Stromal cell of bone marrow (primary cell): Measurements from ENCODE around the gene LRFN4.

Experiments
- DNase-seq: peaks from one replicate; pipeline ENCODE4 v3.0.0-alpha.2; 2012; ENCODE audit warnings: low read depth

Gene LRFN4

DNA sequence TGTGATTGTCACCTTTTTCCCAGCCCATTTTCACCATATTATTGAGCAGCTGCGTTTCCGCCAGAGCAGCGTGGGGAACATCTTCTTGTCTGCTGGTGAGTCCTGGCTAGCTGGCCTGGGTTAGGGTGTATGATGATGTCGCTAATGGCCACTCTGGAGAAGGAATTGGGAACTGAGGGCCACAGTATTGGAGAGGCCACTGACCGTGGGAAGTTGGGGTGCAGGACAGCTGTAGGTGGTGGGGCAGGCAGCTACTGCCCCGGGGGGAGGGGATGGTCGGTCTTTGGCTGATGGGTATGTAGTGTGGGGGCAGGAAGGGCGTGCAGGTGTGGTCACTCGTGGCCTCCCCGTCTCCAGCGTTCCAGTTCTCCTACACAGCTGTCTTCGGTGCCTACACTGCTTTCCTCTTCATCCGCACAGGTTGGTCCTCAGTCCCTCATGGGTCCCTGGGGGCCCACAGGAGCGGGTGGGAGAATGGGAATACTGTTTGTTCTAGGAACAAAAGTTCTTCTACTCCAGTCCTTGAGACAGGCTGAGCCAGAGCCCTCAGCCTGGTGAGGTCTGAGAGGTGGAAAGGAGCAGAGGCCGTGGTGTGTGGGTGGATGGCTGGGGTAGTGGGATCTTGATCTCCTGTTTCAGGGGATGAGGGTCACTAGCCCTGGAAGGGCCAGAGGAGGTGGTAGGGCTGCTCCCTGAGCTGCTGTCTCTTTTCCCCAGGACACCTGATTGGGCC, 11.6 kb upstream of the LRFN4 start:
- no peak for DNase-seq

DNA sequence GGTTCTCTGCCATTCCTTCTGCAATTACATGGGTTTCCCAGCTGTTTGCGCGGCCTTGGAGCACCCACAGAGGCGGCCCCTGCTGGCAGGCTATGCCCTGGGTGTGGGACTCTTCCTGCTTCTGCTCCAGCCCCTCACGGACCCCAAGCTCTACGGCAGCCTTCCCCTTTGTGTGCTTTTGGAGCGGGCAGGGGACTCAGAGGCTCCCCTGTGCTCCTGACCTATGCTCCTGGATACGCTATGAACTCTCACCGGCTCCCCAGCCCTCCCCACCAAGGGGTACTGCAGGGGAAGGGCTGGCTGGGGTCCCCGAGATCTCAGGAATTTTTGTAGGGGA, 11.0 kb upstream of the LRFN4 start:
- no peak for DNase-seq

DNA sequence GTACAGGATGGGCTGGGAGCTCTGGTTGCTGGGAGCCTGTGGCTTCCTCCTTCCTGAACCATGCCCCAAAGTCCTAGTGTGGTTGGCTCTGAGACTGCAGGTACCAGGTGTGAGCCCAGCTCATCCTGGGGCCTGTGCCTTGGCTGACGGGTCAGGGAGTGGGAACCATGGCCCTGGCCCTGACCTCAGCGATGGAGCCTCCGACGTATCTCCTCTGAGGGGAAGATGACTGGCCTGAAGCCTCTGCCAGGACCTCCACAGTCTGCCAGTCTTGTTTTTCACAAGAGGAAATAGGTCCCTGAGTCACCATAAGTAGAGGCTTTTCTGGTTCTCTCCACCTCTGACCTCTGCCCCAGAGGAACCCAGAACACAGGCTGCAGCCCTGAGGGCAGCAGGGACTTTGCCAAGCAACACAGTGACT, 10.2 kb upstream of the LRFN4 start:
- no peak for DNase-seq

DNA sequence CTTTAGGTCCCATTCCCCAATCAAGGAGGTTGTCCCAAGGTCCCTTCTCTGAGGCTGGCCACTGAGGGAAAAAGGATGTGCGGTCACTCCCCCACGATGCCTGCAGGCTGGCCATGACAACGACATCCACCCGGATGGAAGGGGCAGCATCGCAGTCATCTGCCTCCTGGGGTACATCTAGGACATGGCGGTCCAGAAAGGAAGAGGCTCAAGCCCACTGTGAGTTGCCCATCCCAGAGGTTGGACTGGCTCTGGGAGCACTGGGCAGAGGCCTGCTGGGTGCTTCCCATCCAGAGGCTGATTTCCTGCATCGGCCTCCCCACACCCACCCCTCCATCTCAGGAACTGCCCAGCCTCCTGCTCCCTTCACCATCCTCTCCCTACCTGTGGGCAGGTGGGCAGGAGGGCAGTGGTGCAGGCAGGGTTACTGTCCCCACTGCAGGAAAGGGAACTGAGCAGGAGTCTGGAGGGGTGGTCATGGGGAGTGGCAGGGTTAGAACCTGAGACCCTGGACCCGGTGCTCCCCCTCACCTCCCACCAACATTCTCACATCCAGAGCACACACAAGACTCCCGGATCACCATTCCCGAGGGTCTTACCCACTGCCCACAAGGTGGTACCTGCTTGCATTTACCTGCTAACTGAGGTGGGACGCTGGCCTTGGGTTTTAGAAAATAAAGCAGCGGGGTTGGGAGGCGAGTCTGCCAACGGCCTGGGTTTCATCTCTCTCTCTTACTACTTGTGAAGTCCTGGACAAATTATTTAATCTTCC, 9.2 kb upstream of the LRFN4 start:
- no peak for DNase-seq

DNA sequence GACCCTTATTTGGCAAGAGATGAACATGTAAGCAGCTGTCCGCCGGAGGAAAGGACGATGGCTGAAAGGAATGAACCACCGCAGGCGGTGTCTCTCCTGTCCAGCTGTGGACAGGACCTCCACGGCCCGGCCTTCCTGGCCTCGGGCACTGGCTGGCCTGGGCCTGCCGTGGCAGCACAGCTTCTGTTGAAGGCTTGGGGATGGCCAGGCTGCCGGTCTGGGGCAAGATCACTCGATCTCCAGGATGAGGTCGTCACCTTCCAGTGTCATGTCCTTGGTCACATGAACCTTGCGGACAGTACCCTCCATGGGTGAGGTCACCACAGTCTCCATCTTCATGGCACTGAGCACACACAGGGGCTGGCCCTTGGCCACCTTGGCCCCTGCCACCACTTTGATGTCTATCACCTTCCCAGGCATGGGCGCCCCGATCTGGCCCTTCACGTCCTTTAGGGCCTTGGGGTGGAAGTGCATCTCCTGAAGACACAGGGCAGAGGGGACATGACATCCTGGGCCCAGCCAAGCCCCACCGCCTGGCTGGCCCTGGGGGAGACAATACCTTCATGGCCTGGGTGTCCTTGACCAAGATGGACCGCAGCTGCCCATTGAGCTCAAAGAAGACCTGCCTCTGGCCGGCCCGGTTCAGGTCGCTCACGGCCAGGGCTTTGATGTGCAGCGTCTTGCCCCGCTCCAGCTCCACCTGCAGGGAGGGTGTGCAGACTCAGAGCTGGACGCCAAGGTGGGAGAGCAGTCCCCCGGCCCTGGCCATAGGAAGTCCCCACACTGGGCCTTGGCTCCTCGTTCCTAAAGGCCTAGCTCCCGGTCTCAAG, 8.0 kb upstream of the LRFN4 start:
- DNase-seq, result no peak

DNA sequence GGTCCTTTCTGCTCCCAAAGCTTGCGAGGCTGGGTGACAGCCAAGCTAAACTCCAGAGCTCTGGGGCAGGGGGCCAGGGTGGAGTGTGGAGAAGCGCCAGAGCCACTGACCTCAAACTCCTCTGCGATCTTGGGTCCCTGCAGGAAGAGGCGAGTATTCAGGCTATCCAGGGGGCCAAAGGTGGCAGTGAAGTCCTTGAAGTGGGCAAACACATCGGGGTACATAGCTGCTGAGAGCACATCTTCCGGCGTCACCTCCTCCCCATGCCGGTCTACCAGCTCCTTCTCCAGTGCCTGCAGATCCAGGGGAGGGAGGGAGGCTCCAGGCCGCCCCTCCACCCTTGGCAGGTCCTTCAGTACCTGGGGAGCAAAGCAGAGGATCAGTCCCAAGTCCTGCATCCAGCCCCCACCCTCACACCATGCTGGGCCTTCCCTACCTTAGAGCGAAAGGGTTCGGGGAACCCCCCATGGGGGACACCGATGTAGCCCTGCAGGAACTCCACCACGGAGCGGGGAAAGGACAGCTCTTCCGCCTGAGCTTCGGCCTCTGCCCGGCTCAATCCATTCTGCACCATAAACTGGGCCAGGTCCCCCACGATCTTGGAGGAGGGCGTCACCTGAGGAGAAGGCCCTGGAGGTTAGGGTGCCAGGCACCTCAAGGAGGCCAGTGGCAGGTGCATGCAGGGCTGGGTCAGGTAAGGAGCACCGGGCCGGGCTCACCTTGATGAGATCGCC, 7.2 kb upstream of the LRFN4 start:
- no peak for DNase-seq

DNA sequence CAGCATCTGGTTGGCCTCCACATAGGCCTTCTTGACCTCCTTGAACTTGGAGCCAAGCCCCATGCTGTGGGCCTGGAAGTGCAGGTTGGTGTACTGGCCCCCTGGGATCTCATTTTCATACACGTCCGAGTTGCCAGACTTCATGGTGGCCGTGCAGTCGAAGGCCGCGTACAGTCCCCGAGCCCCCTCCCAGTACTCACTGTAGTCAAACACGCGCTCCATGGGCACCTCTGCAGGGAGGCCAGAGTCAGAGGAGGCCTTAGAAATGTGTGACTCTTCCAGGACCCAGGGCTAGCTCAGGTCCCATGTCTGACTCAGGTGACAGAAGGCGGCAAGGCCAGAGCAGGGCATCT, 6.7 kb upstream of the LRFN4 start:
- no peak for DNase-seq

DNA sequence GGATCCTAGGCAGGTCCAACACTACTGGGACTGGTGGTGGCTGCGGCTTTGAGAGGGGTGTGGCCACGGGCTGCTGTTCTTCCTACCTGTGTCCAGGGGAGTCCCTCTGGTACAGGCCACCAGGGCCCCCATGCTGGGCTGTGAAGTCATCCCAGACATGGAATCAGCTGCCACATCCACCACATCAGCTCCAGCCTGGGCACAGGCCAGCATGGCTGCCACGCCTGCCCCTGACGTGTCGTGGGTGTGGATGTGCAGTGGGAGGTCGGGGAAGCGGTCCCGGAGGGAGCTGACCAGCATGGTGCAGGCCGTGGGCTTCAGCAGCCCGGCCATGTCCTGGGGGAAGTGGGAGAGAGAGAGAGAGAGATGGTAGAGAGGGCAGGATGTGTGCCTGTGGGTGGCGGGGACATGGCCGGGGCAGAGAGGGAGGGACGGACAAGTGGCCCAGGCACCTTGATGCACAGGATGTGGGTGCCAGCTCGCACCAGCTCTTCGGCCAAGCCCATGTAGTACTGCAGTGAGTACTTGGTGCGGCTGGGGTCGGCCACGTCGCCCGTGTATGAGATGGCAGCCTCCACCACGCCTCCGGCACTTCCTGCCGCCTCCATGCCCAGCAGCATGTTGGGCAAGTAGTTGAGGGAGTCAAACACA, 6.2 kb upstream of the LRFN4 start:
- no peak for DNase-seq

DNA sequence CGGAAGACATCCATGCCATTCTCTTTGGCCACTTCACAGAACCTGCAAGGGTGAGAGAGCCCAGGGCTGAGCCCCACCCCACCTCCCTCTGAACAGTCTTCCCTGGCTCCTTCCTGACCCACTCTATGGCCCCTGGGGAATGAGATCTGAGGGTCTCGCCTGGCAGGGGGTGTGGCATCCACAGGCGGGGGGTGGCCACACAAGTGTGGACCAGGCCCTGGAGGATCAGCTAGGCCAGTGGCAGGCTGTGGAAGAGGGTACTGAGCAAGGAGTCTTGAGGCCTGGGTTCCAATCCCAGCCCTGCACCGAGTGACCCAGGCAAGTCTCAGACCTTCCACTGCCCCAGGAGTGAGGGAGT, 5.6 kb upstream of the LRFN4 start:
- no peak for DNase-seq

DNA sequence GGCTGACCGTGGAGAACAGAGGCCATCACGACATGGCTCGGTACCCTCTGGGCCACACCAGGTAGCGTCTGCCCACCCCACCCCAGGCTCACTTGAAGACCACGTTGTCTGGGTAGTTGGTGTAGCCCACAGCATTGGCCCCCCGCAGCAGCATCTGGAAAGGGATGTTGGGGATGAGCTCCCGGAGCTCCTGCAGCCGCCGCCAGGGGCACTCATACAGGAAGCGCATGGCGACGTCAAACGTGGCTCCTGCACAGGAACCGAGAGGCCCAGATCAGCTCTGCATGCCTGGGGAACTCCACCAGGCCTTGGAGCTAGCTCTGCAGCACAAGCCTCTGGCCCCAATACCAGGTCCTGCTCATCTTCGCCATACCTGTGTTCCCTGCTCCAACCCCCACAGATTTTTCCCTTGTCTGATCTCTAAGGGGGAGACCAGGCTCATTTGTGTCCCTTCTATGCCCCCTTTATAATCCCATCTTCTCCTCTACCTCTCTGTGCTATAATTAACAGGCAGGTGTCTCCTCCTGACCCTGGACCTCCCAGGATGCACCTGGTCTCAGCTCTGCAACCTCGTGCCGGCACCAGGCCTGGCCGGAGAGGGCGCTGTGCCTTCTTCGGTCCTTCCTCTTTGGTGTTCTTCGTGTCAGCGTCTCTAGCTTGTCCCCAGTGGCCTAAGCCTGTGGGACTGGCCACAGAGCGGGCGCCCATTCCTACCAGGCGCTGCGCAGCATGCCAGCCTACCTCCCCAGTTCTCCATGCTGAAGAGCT, 5.0 kb upstream of the LRFN4 start:
- DNase-seq, result no peak

DNA sequence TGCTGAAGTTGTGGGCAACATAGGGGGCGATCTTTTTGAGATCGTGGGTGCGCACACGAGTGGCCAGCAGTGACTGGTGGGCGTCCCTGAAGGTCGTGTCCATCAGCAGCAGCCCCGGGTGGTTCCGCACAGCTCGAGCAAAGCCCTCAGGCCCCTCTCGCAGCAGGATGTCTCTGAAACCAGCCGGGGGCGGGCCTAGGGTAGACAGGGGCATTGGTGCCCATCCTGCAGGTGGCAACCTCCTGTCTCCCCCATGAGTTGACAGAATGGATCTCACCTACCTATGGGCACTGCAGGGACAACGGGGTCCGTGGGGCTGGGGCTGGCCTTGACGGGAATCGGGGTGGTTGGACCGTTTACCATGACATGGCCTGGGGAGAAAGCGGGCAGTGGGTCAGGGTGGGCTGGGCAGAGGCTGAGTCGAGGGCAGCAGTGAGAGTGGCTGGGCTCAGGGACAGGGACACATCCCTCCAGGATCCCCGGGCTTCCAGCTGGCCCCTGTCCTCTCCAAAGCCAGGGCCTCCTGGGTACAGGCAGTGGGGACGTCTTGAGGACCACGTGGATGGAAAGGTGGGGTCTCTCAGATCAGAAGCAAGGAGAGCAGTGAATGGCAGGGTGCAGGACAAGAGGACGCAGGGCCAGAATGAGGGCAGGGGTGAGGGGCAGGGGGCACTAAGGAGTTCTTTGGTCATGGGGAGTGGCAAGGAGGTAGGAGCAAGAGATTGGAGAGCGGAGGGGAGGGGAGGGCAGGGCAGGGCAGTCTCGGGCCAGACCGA, 4.2 kb upstream of the LRFN4 start:
- DNase-seq, result no peak

DNA sequence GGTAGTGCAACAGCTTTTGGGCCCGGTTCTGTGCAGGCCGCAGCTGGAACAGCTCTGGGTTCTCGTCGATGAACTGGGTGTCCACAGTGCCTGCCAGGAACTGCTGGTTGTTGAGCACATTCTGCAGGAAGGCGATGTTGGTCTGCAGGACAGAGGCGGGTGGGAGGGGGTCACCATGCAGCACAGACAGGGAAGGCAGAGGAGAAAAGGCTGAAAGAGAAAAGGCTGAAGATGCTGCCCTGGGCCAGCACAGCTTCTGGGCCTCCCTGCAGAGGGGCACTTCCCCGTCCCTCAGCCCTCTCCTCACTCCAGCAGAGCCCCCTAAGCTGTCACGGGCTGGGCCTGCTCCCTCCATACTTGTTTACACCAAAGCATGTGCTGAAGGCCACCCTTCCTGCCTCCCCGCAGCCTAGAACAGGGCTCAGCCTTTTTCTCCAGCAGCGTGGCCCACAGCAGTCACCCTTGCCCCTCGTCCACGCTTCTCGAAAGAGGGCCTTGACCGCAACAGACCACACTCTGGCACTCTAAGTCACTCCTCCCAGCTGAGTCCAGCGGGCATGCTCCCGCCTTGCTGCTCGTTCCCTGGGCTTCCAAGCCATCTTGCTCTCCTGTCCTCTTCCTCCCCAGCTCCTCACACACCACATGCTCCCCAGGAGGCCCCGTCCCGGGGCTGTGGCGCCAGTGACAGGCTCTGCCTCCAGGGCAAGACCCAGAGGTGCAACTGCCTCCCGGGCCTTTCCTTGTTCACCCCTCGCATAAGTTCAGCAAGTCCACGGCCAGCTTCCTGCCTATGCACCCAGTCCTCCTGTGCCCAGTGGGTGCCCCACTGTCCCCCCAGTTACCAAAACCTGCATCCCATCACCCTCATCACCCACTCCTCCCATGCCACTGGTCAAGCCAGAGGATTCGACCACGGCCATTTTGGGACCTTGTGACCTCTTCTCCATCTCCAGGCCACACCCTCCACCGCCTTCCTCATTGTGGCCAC, 3.3 kb upstream of the LRFN4 start:
- no peak for DNase-seq

DNA sequence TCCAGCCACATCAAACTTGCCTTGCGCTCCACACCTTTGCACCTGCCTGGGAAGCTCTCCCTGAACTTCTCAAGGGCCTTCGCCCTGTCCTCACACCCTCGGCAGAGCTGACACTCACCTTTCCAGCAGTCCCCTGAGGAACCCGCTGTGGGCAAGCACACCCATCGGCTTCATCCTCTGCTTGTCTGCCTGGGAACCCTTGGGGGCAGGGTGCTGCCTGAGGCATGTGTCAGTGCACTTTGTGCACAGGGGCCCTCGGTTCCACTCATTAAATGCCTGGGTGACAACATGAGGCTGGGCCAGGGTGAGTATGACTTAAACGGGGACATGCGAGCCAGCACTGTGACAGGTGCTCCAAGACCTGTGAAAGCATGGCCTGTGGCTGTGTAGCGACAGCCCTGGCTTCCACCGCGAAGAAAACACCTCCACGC, 2.6 kb upstream of the LRFN4 start:
- DNase-seq, result no peak

DNA sequence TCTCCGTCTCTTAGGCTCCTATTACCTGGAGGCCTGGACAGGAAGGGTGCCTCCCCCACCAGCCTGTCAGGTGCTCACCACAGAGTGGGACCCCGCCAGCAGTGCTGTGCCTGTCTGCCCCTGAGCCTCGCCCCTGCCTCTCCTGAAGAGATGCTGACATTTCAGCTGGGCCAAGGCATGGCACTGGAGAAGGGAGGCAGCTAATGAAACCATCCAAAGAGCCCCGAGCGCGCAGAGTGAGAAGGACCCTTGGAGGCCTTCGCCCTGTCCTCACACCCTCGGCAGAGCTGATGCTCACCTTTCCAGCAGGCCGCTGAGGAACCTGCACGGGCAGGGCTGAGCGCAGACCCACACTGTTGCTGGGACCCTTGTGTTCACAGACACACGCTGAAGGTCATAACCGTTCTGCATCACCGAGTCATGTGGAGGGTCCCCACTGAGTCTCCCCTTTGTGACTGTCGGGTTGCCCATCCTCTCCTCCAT, 2.1 kb upstream of the LRFN4 start:
- DNase-seq, result no peak

DNA sequence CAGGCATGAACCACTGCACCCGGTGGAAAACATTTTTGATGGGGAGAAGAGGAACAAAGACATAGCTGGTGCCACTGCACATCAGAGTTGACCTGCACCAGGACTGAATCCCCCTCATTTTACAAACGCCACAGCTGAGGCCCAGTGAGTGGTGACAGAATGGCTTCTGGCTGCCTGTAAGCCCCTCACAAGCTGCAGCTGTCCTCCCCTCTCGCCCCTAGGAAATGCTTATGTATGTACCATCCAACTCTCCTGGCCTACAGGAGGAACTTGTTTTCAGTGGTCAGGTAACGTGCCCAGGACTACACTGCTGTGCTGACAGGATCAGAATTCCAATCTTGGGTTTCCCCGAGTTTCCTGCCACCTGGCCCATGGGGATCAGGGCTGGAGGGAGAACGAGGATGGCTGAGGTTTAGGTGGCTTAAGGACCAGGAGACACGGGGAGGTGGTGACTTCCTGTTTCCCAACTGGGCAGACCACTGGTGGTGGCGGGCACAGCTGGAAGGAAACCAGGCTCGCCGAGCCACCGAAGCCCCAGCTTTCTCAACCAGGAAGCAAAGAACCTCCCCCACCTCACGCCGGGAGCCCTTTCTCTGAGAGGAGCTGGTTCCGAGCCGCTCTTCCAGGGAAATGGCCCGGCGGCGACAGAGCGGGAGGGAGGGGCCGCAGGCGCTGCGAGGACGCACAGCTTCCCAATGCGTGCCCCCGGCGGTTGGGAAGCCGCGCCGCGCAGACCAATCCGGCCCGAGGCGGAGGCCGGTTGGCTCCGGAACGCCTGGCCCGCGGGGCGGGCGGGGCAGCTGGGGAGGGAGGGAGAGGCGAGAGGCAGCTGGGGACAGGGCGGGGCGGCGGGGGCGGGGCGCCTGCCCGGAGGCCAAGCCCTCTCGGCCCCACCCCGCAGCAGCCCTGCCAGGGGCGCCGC, 1.0 kb upstream of the LRFN4 start:
- DNase-seq, result peak; percentile 89

DNA sequence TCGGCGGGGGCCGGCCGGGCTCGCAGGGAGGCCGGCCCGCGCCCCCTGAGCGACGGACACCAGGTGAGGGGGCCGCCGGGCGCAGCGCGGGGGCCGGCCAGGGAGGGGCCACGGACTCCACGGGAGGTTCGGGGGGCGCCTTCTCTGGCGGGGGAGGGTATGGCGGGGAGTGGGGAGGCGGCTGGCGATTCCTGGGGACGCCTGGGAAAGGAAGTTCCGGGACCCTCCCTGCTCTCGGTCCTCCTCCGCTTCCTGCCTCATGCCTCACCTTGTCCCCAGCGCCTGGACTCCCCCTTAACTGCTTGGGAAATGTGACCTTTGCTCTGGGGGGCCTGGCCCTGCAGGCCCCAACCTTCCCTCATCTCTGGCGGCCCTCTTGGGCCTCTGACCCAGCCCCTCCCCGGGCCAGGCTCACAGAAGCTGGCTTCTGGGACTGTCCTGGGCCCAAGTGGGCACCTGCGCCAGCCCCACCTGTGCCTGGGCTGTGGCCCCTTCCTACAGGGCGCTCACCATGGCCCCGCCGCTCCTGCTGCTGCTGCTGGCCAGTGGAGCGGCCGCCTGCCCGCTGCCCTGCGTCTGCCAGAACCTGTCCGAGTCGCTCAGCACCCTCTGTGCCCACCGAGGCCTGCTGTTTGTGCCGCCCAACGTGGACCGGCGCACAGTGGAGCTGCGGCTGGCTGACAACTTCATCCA, 516 bp downstream of the LRFN4 start:
- DNase-seq, result no peak

DNA sequence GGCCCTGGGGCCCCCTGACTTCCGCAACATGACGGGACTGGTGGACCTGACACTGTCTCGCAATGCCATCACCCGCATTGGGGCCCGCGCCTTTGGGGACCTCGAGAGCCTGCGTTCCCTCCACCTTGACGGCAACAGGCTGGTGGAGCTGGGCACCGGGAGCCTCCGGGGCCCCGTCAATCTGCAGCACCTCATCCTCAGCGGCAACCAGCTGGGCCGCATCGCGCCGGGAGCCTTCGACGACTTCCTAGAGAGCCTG, 992 bp downstream of the LRFN4 start:
- no peak for DNase-seq
